Bladder microvascular endothelial cell (primary cell): ENCODE measurements around the gene OTUD3. TPM values are rescaled to one million over a fixed set of nuclear protein-coding genes. Genes with fewer than 3 reads are reported as not detected.

Experiments used
- total RNA-seq: library from RNA; depleted of rRNA; stranded (reverse); fragments of >200 nt; gene quantifications from 2 replicates; pipeline ENCODE4 v1.2.3, GENCODE V29; 2014

Gene OTUD3
- 1.8 and 8.9 TPM in 2 replicates for total RNA-seq

GRCh38 chr1:19882111-19883071 is at the start of gene OTUD3:
Gene OTUD3 (plus strand): TSS chr1:19882395. CDS start chr1:19882514, 119 bp downstream.

DNA sequence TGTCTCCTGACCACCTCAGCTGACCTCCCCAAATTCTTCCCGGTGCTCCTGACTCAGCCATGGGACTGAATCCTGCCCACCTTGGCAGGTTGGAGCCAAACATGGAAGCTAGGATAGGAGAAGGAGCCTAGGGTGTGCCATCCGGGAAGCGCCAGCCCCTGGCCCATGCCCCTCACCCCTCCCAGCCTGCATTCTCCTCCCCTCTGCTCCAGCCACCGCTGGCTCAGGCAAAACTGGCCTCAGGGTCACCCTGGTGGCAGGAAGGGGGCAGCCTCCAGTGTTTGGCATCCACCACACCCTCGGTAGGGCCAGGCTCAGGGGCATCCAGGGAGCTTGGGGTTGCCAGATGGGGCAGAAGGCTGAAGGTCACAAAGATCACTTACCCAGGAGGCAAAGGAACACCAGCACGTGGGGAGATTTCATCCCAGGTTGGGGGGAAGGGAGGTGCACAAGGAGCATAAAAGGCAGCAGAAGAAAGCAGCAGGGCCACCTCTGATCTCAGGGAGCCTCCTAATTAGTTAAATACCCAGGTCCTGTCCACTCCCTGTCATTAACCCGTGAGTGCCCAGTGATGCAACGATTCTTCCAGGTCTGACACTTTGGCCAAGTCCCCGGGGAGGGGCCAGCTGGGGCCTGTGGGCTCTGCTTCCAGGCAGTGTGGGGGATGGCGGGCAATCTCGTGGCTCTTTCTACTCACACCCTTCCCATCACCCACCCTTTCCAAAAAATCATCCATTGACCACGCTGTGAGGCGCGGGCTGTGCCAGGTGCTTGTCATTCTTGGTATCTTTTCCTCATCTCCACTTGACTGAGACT is 41.1 kb downstream of the OTUD3 start, which contains the start of gene PLA2G2E:
TSS of gene PLA2G2E (minus strand) at position 481 of the 816 bp plus-strand sequence. CDS start at position 423, 58 bp downstream.

Other genes with a start within 250 kb of the OTUD3 start
- 50.2 and 178 TPM in 2 replicates for gene NBL1, start 238.1 kb upstream of the OTUD3 start, total RNA-seq
- gene HTR6, start 217.5 kb upstream of the OTUD3 start, total RNA-seq = not detected in 2 replicates
- 7.0 and 10.8 TPM in 2 replicates for gene TMCO4, start 82.5 kb upstream of the OTUD3 start, total RNA-seq
- not detected in 2 replicates for gene RNF186, start 67.1 kb upstream of the OTUD3 start, total RNA-seq
- not detected in 2 replicates for gene PLA2G2E, start 41.2 kb downstream of the OTUD3 start, total RNA-seq
- gene PLA2G2A, start 97.2 kb downstream of the OTUD3 start, total RNA-seq = not detected in 2 replicates
- 0.16 and 1.0 TPM in 2 replicates for gene PLA2G5, start 187.8 kb downstream of the OTUD3 start, total RNA-seq
- gene PLA2G2D, start 237.1 kb downstream of the OTUD3 start, total RNA-seq = not detected in 2 replicates